GM19328 (cell line): ENCODE measurements around the gene LAMTOR5.
A peak's percentile ranks its signal among the peaks of the same experiment; 100 is the strongest.
"Not testable (repeated sequence)": the region's sequence is repeated elsewhere in the genome, so short reads cannot be mapped to it uniquely, and the experiment has no call there.

Experiments
- ATAC-seq: cut with Tn5 transposase; IDR thresholded peaks from one replicate; pipeline ENCODE4 v1.9.1; 2021; ENCODE audit warnings: mild to moderate bottlenecking, moderate library complexity; ENCODE audit not compliant: unreplicated experiment

The LAMTOR5 gene

GRCh38 chr1:110407260-110408210 lies at the start of gene LAMTOR5:
Gene LAMTOR5 (minus strand): TSS chr1:110407694. CDS start chr1:110407620, 74 bp downstream.
- ATAC-seq: peak; percentile 83

- ATAC-seq: no peak
These were observed 49.7 kb upstream of the LAMTOR5 start for GRCh38 chr1:110457206-110457605.

- no peak for ATAC-seq
These were observed 47.7 kb upstream of the LAMTOR5 start for GRCh38 chr1:110455151-110455550.

- no peak for ATAC-seq
These were observed 46.8 kb upstream of the LAMTOR5 start for GRCh38 chr1:110454328-110454727.

GRCh38 chr1:110453829-110454228 lies 46.3 kb upstream of the LAMTOR5 start:
- no peak for ATAC-seq

- no peak for ATAC-seq
These were observed 44.8 kb upstream of the LAMTOR5 start for GRCh38 chr1:110452330-110452729.

GRCh38 chr1:110450929-110451328 lies 43.4 kb upstream of the LAMTOR5 start, which contains the start of gene PROK1:
Gene PROK1 (plus strand): TSS chr1:110451149. CDS start chr1:110451217, 68 bp downstream.
- no peak for ATAC-seq

GRCh38 chr1:110449661-110450651 lies 42.5 kb upstream of the LAMTOR5 start:
- ATAC-seq: no peak

- ATAC-seq: no peak
These were observed 37.1 kb upstream of the LAMTOR5 start for GRCh38 chr1:110444561-110444960.

GRCh38 chr1:110443451-110443850 lies 36.0 kb upstream of the LAMTOR5 start:
- ATAC-seq: no peak

- no peak for ATAC-seq
These were observed 34.4 kb upstream of the LAMTOR5 start for GRCh38 chr1:110441888-110442287.

- ATAC-seq: no peak
These were observed 33.4 kb upstream of the LAMTOR5 start for GRCh38 chr1:110440877-110441276.

GRCh38 chr1:110439873-110440272 lies 32.4 kb upstream of the LAMTOR5 start:
- not testable (repeated sequence) for ATAC-seq

GRCh38 chr1:110438893-110439292 lies 31.4 kb upstream of the LAMTOR5 start:
- ATAC-seq: no peak

- not testable (repeated sequence) for ATAC-seq
These were observed 30.3 kb upstream of the LAMTOR5 start for GRCh38 chr1:110437645-110438299.

- ATAC-seq: no peak
These were observed 29.1 kb upstream of the LAMTOR5 start for GRCh38 chr1:110436635-110437034.

- no peak for ATAC-seq
These were observed 27.5 kb upstream of the LAMTOR5 start for GRCh38 chr1:110434946-110435345.

- ATAC-seq: no peak
These were observed 26.3 kb upstream of the LAMTOR5 start for GRCh38 chr1:110433803-110434202.

GRCh38 chr1:110433213-110433612 lies 25.7 kb upstream of the LAMTOR5 start:
- ATAC-seq: no peak

GRCh38 chr1:110430901-110431300 lies 23.4 kb upstream of the LAMTOR5 start:
- ATAC-seq: no peak

- ATAC-seq: no peak
These were observed 22.9 kb upstream of the LAMTOR5 start for GRCh38 chr1:110430366-110430765.
